ENCODE results near the gene FNDC3B.
"Not testable (repeated sequence)": the region's sequence is repeated elsewhere in the genome, so short reads cannot be mapped to it uniquely, and the experiment has no call there.

Gene FNDC3B

GRCh38 chr3:172354931-172355499 lies 315.6 kb downstream of the FNDC3B start:
- no peak for DNase-seq

- DNase-seq: no peak
These were observed 316.5 kb downstream of the FNDC3B start for GRCh38 chr3:172355836-172356235.

- DNase-seq: no peak
These were observed 317.0 kb downstream of the FNDC3B start for GRCh38 chr3:172356427-172356826.

GRCh38 chr3:172357850-172358754 lies 318.7 kb downstream of the FNDC3B start:
- no peak for DNase-seq

- no peak for DNase-seq
These were observed 319.9 kb downstream of the FNDC3B start for GRCh38 chr3:172359231-172359630.

- DNase-seq: no peak
These were observed 320.6 kb downstream of the FNDC3B start for GRCh38 chr3:172359996-172360395.

GRCh38 chr3:172362583-172362982 lies 323.2 kb downstream of the FNDC3B start:
- DNase-seq: no peak

- DNase-seq: no peak
These were observed 325.1 kb downstream of the FNDC3B start for GRCh38 chr3:172364374-172365027.

- no peak for DNase-seq
These were observed 325.7 kb downstream of the FNDC3B start for GRCh38 chr3:172365028-172365567.

- no peak for DNase-seq
These were observed 328.1 kb downstream of the FNDC3B start for GRCh38 chr3:172367205-172368105.

GRCh38 chr3:172368556-172368955 lies 329.2 kb downstream of the FNDC3B start:
- not testable (repeated sequence) for DNase-seq

- no peak for DNase-seq
These were observed 330.3 kb downstream of the FNDC3B start for GRCh38 chr3:172369590-172370259.

GRCh38 chr3:172370419-172370818 lies 331.0 kb downstream of the FNDC3B start:
- no peak for DNase-seq

- DNase-seq: no peak
These were observed 332.2 kb downstream of the FNDC3B start for GRCh38 chr3:172371544-172371943.

- no peak for DNase-seq
These were observed 333.5 kb downstream of the FNDC3B start for GRCh38 chr3:172372895-172373294.

GRCh38 chr3:172373912-172374311 lies 334.5 kb downstream of the FNDC3B start:
- DNase-seq: no peak

- no peak for DNase-seq
These were observed 335.9 kb downstream of the FNDC3B start for GRCh38 chr3:172375206-172375850.

- DNase-seq: no peak
These were observed 337.0 kb downstream of the FNDC3B start for GRCh38 chr3:172376402-172376801.

- no peak for DNase-seq
These were observed 337.5 kb downstream of the FNDC3B start for GRCh38 chr3:172376881-172377280.

GRCh38 chr3:172378439-172378838 lies 339.1 kb downstream of the FNDC3B start:
- DNase-seq: no peak

- DNase-seq: no peak
These were observed 340.0 kb downstream of the FNDC3B start for GRCh38 chr3:172379372-172379771.
